Upper lobe of left lung (tissue), 4 donors: ENCODE data around the gene LRRN4CL.

Source experiments
- CTCF ChIP-seq, 6 experiments: fragments of 450-650 bp in 4 of 6; fragments of 200-600 bp in 2 of 6; sonication (generic) in 2 of 6; IDR thresholded peaks; one replicate each; pipeline ENCODE4 v1.5.1; 2016 to 2019; ENCODE audit warnings: antibody characterized with exemption in 6 of 6
- POLR2A ChIP-seq, 4 donors: fragments of 450-650 bp; IDR thresholded peaks; one replicate each; pipeline ENCODE4 v1.5.1; 2016 to 2017; ENCODE audit warnings: antibody characterized with exemption in 4 of 4, mild to moderate bottlenecking in 2 of 4

- TF ChIP-seq CTCF (IDR thresholded peaks at IDR 0.05) (no peak), POLR2A (IDR thresholded peaks at IDR 0.05) (no peak)
Observed at GRCh38 chr11:62727872-62728170, 38.5 kb upstream of the LRRN4CL start.
